ENCODE measurements around the gene FBH1.

GRCh38 chr10:5895365-5895764 is 5.3 kb downstream of the FBH1 start:
- TF ChIP-seq CTCF (IDR thresholded peaks at IDR 0.05; ENCODE audit: insufficient read depth, low read depth, low read length) (no peak), EZH2 (IDR thresholded peaks at IDR 0.05; ENCODE audit: insufficient read depth, low read length) (no peak)
